Activated T-helper 9 cell treated with anti-CD3 and anti-CD28 coated beads, Interleukin-2, amount 50 U/mL, for 16 hours (primary cell): ENCODE data around the gene CBX2.
A peak's percentile ranks its signal among the peaks of the same experiment; 100 is the strongest.

Experiments used
- DNase-seq: peaks from one replicate; pipeline ENCODE4 v3.0.0-alpha.2; 2020; ENCODE audit warnings: low read depth

CBX2 gene

GRCh38 chr17:79788455-79788854 is 10.5 kb downstream of the CBX2 start:
- no peak for DNase-seq

GRCh38 chr17:79788989-79789942 is 11.3 kb downstream of the CBX2 start:
- no peak for DNase-seq

GRCh38 chr17:79789943-79790804 is 12.2 kb downstream of the CBX2 start:
- DNase-seq, result no peak

GRCh38 chr17:79790805-79791734 is 13.1 kb downstream of the CBX2 start:
- DNase-seq, result no peak

- DNase-seq, result no peak
Measured at GRCh38 chr17:79791735-79792161, 13.8 kb downstream of the CBX2 start.

- no peak for DNase-seq
Measured at GRCh38 chr17:79792341-79792871, 14.5 kb downstream of the CBX2 start.

- no peak for DNase-seq
Measured at GRCh38 chr17:79792984-79793923, 15.3 kb downstream of the CBX2 start.

GRCh38 chr17:79793924-79794304 is 16.0 kb downstream of the CBX2 start:
- DNase-seq, result no peak

- DNase-seq, result no peak
Measured at GRCh38 chr17:79794659-79795511, 16.9 kb downstream of the CBX2 start.

- no peak for DNase-seq
Measured at GRCh38 chr17:79795795-79796443, 18.0 kb downstream of the CBX2 start.

GRCh38 chr17:79796444-79796762 is 18.5 kb downstream of the CBX2 start:
- DNase-seq, result no peak

GRCh38 chr17:79796763-79797491 is 19.0 kb downstream of the CBX2 start, which contains the start of gene CBX8:
Gene CBX8, minus strand, starts transcription at chr17:79797077. Its CDS starts 79 bp downstream, at chr17:79796998.
- peak; percentile 96 for DNase-seq

GRCh38 chr17:79797492-79798298 is 19.7 kb downstream of the CBX2 start:
- DNase-seq, result no peak

- no peak for DNase-seq
Measured at GRCh38 chr17:79798299-79799173, 20.6 kb downstream of the CBX2 start.

GRCh38 chr17:79799174-79799537 is 21.2 kb downstream of the CBX2 start:
- no peak for DNase-seq
